Measurements from ENCODE around the gene OR5K1. TPM values are rescaled to one million over a fixed set of nuclear protein-coding genes. Genes with fewer than 3 reads are reported as not detected.

Gene OR5K1
- polyA plus RNA-seq, 2 of the 4 experiments (the other 2 are of a cell fraction), result not detected

DNA sequence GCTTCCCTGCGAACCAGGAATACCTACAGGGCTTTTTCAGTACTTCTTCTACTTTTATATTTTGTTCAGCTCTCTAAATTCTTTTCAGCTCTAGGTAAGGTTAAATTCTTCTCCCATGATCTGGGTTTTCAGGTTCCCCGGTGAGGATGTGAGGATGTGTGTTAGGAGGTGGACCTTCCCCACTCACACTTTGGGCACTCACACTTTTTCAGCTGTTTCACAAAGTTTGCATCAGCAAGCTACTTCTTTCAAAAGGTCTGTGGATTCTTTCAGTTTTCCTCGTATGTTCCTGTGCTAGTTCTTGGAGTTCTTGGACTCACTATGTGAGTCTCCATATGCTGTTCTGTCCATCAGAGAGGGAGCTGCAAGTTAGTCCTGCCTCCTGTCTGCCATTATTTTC is 20.6 kb downstream of the OR5K1 start:
- no peak for ATAC-seq
- ChIA-PET CTCF (interaction anchor here (0.7 kb wide), 1 partner anchor 52 kb away, joined by 3 read pairs; no protein-coding TSS in a partner anchor), POLR2A (no interaction called here)
- Histone ChIP-seq H3K4me1 (no peaks in the 10 kb centered on the region), H3K9me3 (no peaks in the 10 kb centered on the region), H3K4me3 (no peak overlapping the region), H3K4me2 (no peak overlapping the region), H3K27ac (no peak overlapping the region)
- TF ChIP-seq, protein P1, sequence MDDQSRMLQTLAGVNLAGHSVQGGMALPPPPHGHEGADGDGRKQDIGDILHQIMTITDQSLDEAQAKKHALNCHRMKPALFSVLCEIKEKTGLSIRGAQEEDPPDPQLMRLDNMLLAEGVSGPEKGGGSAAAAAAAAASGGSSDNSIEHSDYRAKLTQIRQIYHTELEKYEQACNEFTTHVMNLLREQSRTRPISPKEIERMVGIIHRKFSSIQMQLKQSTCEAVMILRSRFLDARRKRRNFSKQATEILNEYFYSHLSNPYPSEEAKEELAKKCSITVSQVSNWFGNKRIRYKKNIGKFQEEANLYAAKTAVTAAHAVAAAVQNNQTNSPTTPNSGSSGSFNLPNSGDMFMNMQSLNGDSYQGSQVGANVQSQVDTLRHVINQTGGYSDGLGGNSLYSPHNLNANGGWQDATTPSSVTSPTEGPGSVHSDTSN (IDR thresholded peaks at IDR 0.05), result no peak
- TF ChIP-seq, protein P2, sequence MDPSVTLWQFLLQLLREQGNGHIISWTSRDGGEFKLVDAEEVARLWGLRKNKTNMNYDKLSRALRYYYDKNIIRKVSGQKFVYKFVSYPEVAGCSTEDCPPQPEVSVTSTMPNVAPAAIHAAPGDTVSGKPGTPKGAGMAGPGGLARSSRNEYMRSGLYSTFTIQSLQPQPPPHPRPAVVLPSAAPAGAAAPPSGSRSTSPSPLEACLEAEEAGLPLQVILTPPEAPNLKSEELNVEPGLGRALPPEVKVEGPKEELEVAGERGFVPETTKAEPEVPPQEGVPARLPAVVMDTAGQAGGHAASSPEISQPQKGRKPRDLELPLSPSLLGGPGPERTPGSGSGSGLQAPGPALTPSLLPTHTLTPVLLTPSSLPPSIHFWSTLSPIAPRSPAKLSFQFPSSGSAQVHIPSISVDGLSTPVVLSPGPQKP (IDR thresholded peaks at IDR 0.05; ENCODE audit: low read depth, low read length), result no peak
- TF ChIP-seq MYC (IDR thresholded peaks at IDR 0.05; ENCODE audit: borderline replicate concordance, low read length) (no peak), JUN (IDR thresholded peaks at IDR 0.05) (no peak), SMC3 (IDR thresholded peaks at IDR 0.05) (no peak), CBX2 (IDR thresholded peaks at IDR 0.05; ENCODE audit: borderline replicate concordance, low read depth) (no peak)
- TF ChIP-seq, protein P3, sequence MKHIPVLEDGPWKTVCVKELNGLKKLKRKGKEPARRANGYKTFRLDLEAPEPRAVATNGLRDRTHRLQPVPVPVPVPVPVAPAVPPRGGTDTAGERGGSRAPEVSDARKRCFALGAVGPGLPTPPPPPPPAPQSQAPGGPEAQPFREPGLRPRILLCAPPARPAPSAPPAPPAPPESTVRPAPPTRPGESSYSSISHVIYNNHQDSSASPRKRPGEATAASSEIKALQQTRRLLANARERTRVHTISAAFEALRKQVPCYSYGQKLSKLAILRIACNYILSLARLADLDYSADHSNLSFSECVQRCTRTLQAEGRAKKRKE (CRISPR knock-in tag; IDR thresholded peaks at IDR 0.05; ENCODE audit: low read depth), result no peak
- no peak for DNase-seq (ENCODE audit: low read depth in 1 of 2, low spot score in 1 of 2)
- 9% methylated on average over 3 of the region's 3 CpGs for WGBS (ENCODE audit: missing lambda C conversion rate)
- no peak for FAIRE-seq

DNA sequence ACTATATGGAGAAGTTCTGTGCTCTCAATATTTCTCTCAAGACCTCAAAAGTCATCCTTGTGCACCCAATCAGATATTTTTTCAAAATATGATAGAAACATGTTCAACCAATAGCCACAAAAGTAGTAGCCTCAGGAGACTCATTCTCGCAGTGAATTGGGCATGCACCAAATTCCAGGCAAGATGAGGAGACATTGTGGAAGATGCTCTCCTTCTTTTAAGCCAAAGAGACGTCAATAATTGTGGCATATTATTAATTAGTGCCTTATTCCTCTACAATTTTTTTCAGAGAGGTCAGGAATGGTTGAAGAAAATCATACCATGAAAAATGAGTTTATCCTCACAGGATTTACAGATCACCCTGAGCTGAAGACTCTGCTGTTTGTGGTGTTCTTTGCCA is 34.4 kb downstream of the OR5K1 start, which contains the start of gene OR5K2:
OR5K2 (plus strand) TSS at position 301 of the 400 bp plus-strand sequence; CDS start at position 301, 0 bp downstream.
- CTCF ChIA-PET, result no interaction called here
- DNase-seq (ENCODE audit: low read depth in 1 of 2, low spot score in 1 of 2) (no peak), FAIRE-seq (no peak), ATAC-seq (no peak)
- no peak for TF ChIP-seq KDM5A (IDR thresholded peaks at IDR 0.05)
- no peak for TF ChIP-seq EHMT2 (IDR thresholded peaks at IDR 0.05; ENCODE audit: low read depth)
- TF ChIP-seq EHF (CRISPR knock-in tag; IDR thresholded peaks at IDR 0.05), result no peak
- no peak for TF ChIP-seq RAD21 (conservative IDR thresholded peaks at IDR 0.05 in 1 of 2, IDR thresholded peaks at IDR 0.05 in 1 of 2)
- TF ChIP-seq ZSCAN20 (CRISPR knock-in tag; IDR thresholded peaks at IDR 0.05), result no peak
- no peak for TF ChIP-seq ZFP36 (IDR thresholded peaks at IDR 0.05; ENCODE audit: borderline replicate concordance, partially characterized antibody)
- TF ChIP-seq HOXB13 (CRISPR knock-in tag; IDR thresholded peaks at IDR 0.05; ENCODE audit: low read depth), result no peak
- TF ChIP-seq, protein P4, sequence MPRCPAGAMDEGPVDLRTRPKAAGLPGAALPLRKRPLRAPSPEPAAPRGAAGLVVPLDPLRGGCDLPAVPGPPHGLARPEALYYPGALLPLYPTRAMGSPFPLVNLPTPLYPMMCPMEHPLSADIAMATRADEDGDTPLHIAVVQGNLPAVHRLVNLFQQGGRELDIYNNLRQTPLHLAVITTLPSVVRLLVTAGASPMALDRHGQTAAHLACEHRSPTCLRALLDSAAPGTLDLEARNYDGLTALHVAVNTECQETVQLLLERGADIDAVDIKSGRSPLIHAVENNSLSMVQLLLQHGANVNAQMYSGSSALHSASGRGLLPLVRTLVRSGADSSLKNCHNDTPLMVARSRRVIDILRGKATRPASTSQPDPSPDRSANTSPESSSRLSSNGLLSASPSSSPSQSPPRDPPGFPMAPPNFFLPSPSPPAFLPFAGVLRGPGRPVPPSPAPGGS (IDR thresholded peaks at IDR 0.05), result no peak
- TF ChIP-seq, protein P5, sequence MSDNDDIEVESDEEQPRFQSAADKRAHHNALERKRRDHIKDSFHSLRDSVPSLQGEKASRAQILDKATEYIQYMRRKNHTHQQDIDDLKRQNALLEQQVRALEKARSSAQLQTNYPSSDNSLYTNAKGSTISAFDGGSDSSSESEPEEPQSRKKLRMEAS (IDR thresholded peaks at IDR 0.05), result no peak
- TF ChIP-seq, protein P6, sequence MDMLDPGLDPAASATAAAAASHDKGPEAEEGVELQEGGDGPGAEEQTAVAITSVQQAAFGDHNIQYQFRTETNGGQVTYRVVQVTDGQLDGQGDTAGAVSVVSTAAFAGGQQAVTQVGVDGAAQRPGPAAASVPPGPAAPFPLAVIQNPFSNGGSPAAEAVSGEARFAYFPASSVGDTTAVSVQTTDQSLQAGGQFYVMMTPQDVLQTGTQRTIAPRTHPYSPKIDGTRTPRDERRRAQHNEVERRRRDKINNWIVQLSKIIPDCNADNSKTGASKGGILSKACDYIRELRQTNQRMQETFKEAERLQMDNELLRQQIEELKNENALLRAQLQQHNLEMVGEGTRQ (IDR thresholded peaks at IDR 0.05), result no peak
- TF ChIP-seq ZC3H11A (IDR thresholded peaks at IDR 0.05), result no peak
- TF ChIP-seq, protein P1 (IDR thresholded peaks at IDR 0.05), result no peak
- TF ChIP-seq POLR2A (IDR thresholded peaks at IDR 0.05; ENCODE audit: low read length), result no peak
- TF ChIP-seq HEYL (CRISPR knock-in tag; IDR thresholded peaks at IDR 0.05), result no peak
- no peak for TF ChIP-seq BHLHE40 (IDR thresholded peaks at IDR 0.05; ENCODE audit: low read depth, low read length)
- no peak for TF ChIP-seq ZNF302 (CRISPR knock-in tag; IDR thresholded peaks at IDR 0.05)
- TF ChIP-seq SREBF2 (IDR thresholded peaks at IDR 0.05), result no peak
- TF ChIP-seq, protein P7, sequence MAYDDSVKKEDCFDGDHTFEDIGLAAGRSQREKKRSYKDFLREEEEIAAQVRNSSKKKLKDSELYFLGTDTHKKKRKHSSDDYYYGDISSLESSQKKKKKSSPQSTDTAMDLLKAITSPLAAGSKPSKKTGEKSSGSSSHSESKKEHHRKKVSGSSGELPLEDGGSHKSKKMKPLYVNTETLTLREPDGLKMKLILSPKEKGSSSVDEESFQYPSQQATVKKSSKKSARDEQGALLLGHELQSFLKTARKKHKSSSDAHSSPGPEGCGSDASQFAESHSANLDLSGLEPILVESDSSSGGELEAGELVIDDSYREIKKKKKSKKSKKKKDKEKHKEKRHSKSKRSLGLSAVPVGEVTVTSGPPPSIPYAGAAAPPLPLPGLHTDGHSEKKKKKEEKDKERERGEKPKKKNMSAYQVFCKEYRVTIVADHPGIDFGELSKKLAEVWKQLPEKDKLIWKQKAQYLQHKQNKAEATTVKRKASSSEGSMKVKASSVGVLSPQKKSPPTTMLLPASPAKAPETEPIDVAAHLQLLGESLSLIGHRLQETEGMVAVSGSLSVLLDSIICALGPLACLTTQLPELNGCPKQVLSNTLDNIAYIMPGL (CRISPR knock-in tag; IDR thresholded peaks at IDR 0.05; ENCODE audit: borderline replicate concordance), result no peak
- TF ChIP-seq TP53 (CRISPR knock-in tag; IDR thresholded peaks at IDR 0.05), result no peak
- TF ChIP-seq TFCP2L1 (CRISPR knock-in tag; IDR thresholded peaks at IDR 0.05), result no peak
- Histone ChIP-seq H3K4me3 (no peak within 1 kb of the TSS), H3K4me1 (no peaks in the 10 kb centered on the region), H3K4me2 (no peak within 1 kb of the TSS), H3K27ac (no peak within 1 kb of the TSS), H3K9me3 (no peaks in the 10 kb centered on the region)
- 28% methylated on average over 2 of the region's 2 CpGs for WGBS (ENCODE audit: missing lambda C conversion rate)
- POLR2A ChIA-PET, result no interaction called here
